H1 (cell line): ENCODE results near the gene BASP1. TPM values are rescaled to one million over a fixed set of nuclear protein-coding genes. Genes with fewer than 3 reads are reported as not detected.

Experiments
- BACH1 ChIP-seq: IDR thresholded peaks from 2 replicates; pipeline ENCODE4 v1.6.1; 2012; ENCODE audit warnings: low read length, improper control_type of control experiment
- CHD7 ChIP-seq: fragments of 300-600 bp; sonication (generic); IDR thresholded peaks from 2 replicates; pipeline ENCODE4 v1.7.1; 2012; ENCODE audit warnings: low read length, moderate library complexity, mild to moderate bottlenecking, inconsistent platforms; ENCODE audit not compliant: insufficient replicate concordance
- JUN ChIP-seq: IDR thresholded peaks from 2 replicates; pipeline ENCODE4 v1.6.1; 2011; ENCODE audit warnings: low read depth, mild to moderate bottlenecking, improper control_type of control experiment, low read length
- PHF8 ChIP-seq: fragments of 200-600 bp; sonication (generic); conservative IDR thresholded peaks from 2 replicates; pipeline ENCODE4 v1.7.1; 2012; ENCODE audit warnings: low read depth, mild to moderate bottlenecking, inconsistent platforms, low read length, moderate library complexity
- RXRA ChIP-seq: IDR thresholded peaks from 2 replicates; pipeline ENCODE4 v1.6.1; 2011; ENCODE audit warnings: low read depth, mild to moderate bottlenecking, low read length, moderate library complexity; ENCODE audit not compliant: insufficient read depth
- TCF12 ChIP-seq: IDR thresholded peaks from 2 replicates; pipeline ENCODE4 v1.6.1; 2011; ENCODE audit warnings: low read depth, mild to moderate bottlenecking, low read length
- polyA plus RNA-seq, 7 experiments: library from polyadenylated mRNA; depleted of rRNA in 3 of 7; stranded (reverse) in 5 of 7; unstranded in 2 of 7; fragments of >200 nt in 5 of 7; fragments of 200-250 nt in 2 of 7; gene quantifications; 1 replicate in 5 of 7; 2 replicates in 1 of 7; 4 replicates in 1 of 7; pipeline versions ENCODE4 v1.2.1 to v1.2.3, GENCODE V29; 2011 to 2013; ENCODE audit warnings: missing spikeins in 2 of 7, mixed read lengths in 2 of 7
- total RNA-seq: library from RNA; stranded (reverse); fragmentation: NEBNext Ultra II Directional; extraction: Animal tissue kit (Norgen Biotek cat#: 25700); gene quantifications from 2 replicates; pipeline ENCODE4 v1.2.1, GENCODE V29; 2021
- TF ChIP-seq, protein P1 (sequence below): IDR thresholded peaks from 2 replicates; pipeline ENCODE4 v1.6.1; 2011; ENCODE audit warnings: low read length, improper control_type of control experiment
- TF ChIP-seq, protein P2 (sequence below): IDR thresholded peaks from 2 replicates; pipeline ENCODE4 v1.6.1; 2011; ENCODE audit warnings: low read depth, mild to moderate bottlenecking, low read length; ENCODE audit not compliant: insufficient read depth

The BASP1 gene
- total and polyA plus RNA-seq, 2 of the 8 experiments (the other 6 are each of a cell fraction or from before 2014, with no cell fraction given): 95.2 to 104 TPM

DNA sequence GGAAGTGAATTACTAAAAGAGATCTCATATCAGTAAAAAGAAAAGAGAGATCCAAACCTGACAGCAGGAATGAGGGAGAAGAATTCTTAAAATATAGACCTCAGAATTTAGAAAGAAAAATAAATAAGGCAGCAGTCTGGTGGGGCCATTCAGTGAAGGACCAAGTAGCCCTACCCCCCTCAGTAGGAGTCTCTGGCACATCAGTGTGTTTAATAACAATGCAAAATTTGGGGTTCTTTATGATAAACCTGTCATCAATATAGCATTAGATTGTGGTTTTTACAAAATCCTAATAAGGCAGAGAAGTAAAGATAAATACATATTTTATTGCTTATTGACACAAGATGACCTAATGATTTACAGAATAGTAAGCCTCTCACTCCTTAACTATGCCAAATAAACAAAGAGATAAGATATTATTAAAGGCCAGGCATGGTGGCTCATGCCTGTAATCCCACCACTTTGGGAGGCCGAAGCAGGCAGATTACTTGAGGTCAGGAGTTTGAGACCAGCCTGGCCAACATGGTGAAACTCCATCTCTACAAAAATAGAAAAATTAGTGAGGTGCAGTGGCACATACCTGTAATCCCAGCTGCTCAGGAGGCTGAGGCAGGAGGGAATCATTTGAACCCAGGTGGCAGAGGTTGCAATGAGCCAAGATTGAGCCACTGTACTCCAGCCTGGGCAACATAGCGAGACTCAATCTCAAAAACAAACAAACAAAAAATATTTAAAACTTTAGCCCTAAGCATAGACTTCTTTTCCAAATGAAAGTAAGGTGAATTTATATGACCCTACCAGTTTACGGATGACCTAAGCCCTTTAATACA lies 108.6 kb downstream of the BASP1 start (continued):
- TF ChIP-seq CHD7 (no peak), JUN (no peak), BACH1 (no peak), PHF8 (no peak), RXRA (no peak), TCF12 (no peak)
- TF ChIP-seq, protein P1, sequence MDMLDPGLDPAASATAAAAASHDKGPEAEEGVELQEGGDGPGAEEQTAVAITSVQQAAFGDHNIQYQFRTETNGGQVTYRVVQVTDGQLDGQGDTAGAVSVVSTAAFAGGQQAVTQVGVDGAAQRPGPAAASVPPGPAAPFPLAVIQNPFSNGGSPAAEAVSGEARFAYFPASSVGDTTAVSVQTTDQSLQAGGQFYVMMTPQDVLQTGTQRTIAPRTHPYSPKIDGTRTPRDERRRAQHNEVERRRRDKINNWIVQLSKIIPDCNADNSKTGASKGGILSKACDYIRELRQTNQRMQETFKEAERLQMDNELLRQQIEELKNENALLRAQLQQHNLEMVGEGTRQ: no peak
- TF ChIP-seq, protein P2, sequence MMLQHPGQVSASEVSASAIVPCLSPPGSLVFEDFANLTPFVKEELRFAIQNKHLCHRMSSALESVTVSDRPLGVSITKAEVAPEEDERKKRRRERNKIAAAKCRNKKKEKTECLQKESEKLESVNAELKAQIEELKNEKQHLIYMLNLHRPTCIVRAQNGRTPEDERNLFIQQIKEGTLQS: no peak
